H1 (cell line): ENCODE data around the gene SPATA32. TPM values are rescaled to one million over a fixed set of nuclear protein-coding genes. Genes with fewer than 3 reads are reported as not detected.

Experiments used
- CTCF ChIA-PET: fragments of 300-600 bp; sonication (Branson Sonifier 250); formaldehyde crosslinking; loops from one replicate; lab custom pipeline; 2021; ENCODE audit not compliant: partially characterized antibody; lab: Charles Lee
- POLR2A ChIA-PET: fragments of 300-600 bp; sonication (Branson Sonifier 250); formaldehyde crosslinking; loops from one replicate; lab custom pipeline; 2021; ENCODE audit warnings: inconsistent platforms; ENCODE audit not compliant: partially characterized antibody; lab: Charles Lee
- DNase-seq, 2 experiments: peaks; one replicate each; pipeline versions ENCODE4 v3.0.0 to v3.0.0-alpha.2; 2010 to 2022; ENCODE audit warnings: low spot score in 2 of 2, low read depth in 1 of 2, mixed read lengths in 1 of 2
- FAIRE-seq: peaks from 2 replicates; lab custom pipeline; 2011; peaks lifted over from hg19 to GRCh38; lab: Jason Lieb, UNC
- H2AFZ ChIP-seq: 2 replicates; pipeline ENCODE4 v1.8.1; 2012; ENCODE audit warnings: low read length, inconsistent platforms
- H2AK5ac ChIP-seq: 2 replicates; pipeline ENCODE4 v1.6.1; 2013; ENCODE audit warnings: low read depth, low read length
- H2BK120ac ChIP-seq: replicated peaks from 2 replicates; pipeline ENCODE3; 2013; ENCODE audit warnings: low read depth, low read length, inconsistent platforms
- H2BK12ac ChIP-seq: 2 replicates; pipeline ENCODE4 v1.6.1; 2013; ENCODE audit warnings: low read depth, low read length
- H2BK15ac ChIP-seq: 2 replicates; pipeline ENCODE4 v1.6.1; 2013; ENCODE audit warnings: low read length
- H2BK20ac ChIP-seq: 2 replicates; pipeline ENCODE4 v1.6.1; 2013; ENCODE audit warnings: low read length
- H2BK5ac ChIP-seq: 2 replicates; pipeline ENCODE4 v1.6.1; 2013; ENCODE audit warnings: low read depth, low read length
- H3K14ac ChIP-seq: 2 replicates; pipeline ENCODE4 v1.6.1; 2013; ENCODE audit warnings: inconsistent platforms; ENCODE audit not compliant: insufficient read length
- H3K18ac ChIP-seq: 2 replicates; pipeline ENCODE4 v1.6.1; 2013; ENCODE audit warnings: low read length; ENCODE audit errors: extremely low read depth
- H3K23ac ChIP-seq: 2 replicates; pipeline ENCODE4 v1.6.1; 2013; ENCODE audit warnings: inconsistent platforms; ENCODE audit not compliant: insufficient read length
- H3K23me2 ChIP-seq: 2 replicates; pipeline ENCODE4 v1.6.1; 2013; ENCODE audit warnings: low read depth, low read length
- H3K27ac ChIP-seq: 2 replicates; pipeline ENCODE4 v1.6.1; 2011; ENCODE audit warnings: low read depth, low read length, inconsistent platforms
- H3K27me3 ChIP-seq, 4 experiments: replicated peaks in 1 of 4; 1 replicate in 1 of 4; 2 replicates in 3 of 4; pipeline versions ENCODE4 v1.6.1 to v1.8.1; 2011 to 2013; ENCODE audit warnings: low read length in 3 of 4, mild to moderate bottlenecking in 3 of 4, inconsistent platforms in 2 of 4, mixed read lengths in 2 of 4, moderate library complexity in 1 of 4; ENCODE audit not compliant: control insufficient read depth in 3 of 4, insufficient read depth in 3 of 4; ENCODE audit errors: extremely low read depth in 1 of 4
- H3K36me3 ChIP-seq, 4 experiments: 2 replicates each; pipeline versions ENCODE4 v1.6.1 to v1.8.1; 2011 to 2013; ENCODE audit warnings: mild to moderate bottlenecking in 4 of 4, low read length in 3 of 4, moderate library complexity in 2 of 4, control low read depth in 1 of 4, inconsistent platforms in 1 of 4; ENCODE audit not compliant: insufficient read depth in 4 of 4, control insufficient read depth in 2 of 4
- H3K4ac ChIP-seq: replicated peaks from 2 replicates; pipeline ENCODE3; 2013; ENCODE audit warnings: low read length, low read depth, mixed read lengths, inconsistent platforms; ENCODE audit not compliant: insufficient read length
- H3K4me1 ChIP-seq, 4 experiments: replicated peaks in 1 of 4; 1 replicate in 1 of 4; 2 replicates in 3 of 4; pipeline versions ENCODE4 v1.6.1 to v1.8.1; 2011 to 2013; ENCODE audit warnings: low read length in 3 of 4, inconsistent platforms in 2 of 4, mixed read lengths in 1 of 4; ENCODE audit not compliant: insufficient read depth in 4 of 4, control insufficient read depth in 3 of 4
- H3K4me2 ChIP-seq, 2 experiments: 2 replicates each; pipeline versions ENCODE4 v1.6.1 to v1.8.1; 2011 to 2013; ENCODE audit warnings: low read depth in 2 of 2, low read length in 2 of 2, control low read depth in 1 of 2, inconsistent platforms in 1 of 2, mild to moderate bottlenecking in 1 of 2; ENCODE audit not compliant: insufficient read depth in 1 of 2
- H3K4me3 ChIP-seq, 4 experiments: fragments of 200-600, 300-600 bp in 1 of 4; sonication (generic), shearing (Covaris generic), sonication (Bioruptor Twin) in 1 of 4; 2 replicates each; pipeline versions ENCODE4 v1.5.1 to v1.8.1; 2011 to 2016; ENCODE audit warnings: low read length in 4 of 4, low read depth in 3 of 4, control low read depth in 2 of 4, inconsistent platforms in 2 of 4, mild to moderate bottlenecking in 2 of 4, mixed read lengths in 1 of 4, moderate library complexity in 1 of 4; ENCODE audit not compliant: insufficient read depth in 2 of 4; ENCODE audit errors: extremely low read depth in 1 of 4
- H3K56ac ChIP-seq: replicated peaks from 2 replicates; pipeline ENCODE3; 2013; ENCODE audit warnings: low read depth, mild to moderate bottlenecking, mixed read lengths, low read length, inconsistent platforms; ENCODE audit not compliant: insufficient read length
- H3K79me1 ChIP-seq: 2 replicates; pipeline ENCODE4 v1.6.1; 2013; ENCODE audit warnings: low read depth, low read length, control low read depth
- H3K79me2 ChIP-seq, 2 experiments: 2 replicates each; pipeline versions ENCODE4 v1.6.1 to v1.8.1; 2012 to 2013; ENCODE audit warnings: low read length in 2 of 2, mild to moderate bottlenecking in 2 of 2, inconsistent platforms in 1 of 2; ENCODE audit not compliant: insufficient read depth in 2 of 2, control insufficient read depth in 1 of 2
- H3K9ac ChIP-seq, 4 experiments: replicated peaks in 1 of 4; 1 replicate in 1 of 4; 2 replicates in 3 of 4; pipeline versions ENCODE4 v1.6.1 to v1.8.1; 2011 to 2013; ENCODE audit warnings: low read depth in 3 of 4, low read length in 3 of 4, control low read depth in 2 of 4, mild to moderate bottlenecking in 2 of 4, moderate library complexity in 2 of 4, inconsistent platforms in 1 of 4; ENCODE audit errors: extremely low read depth in 1 of 4
- H3K9me3 ChIP-seq, 2 experiments: 2 replicates each; pipeline versions ENCODE4 v1.6.1 to v1.8.1; 2012 to 2013; ENCODE audit warnings: mild to moderate bottlenecking in 2 of 2, moderate library complexity in 2 of 2, control low read depth in 1 of 2, inconsistent platforms in 1 of 2, low read depth in 1 of 2, low read length in 1 of 2, mixed read lengths in 1 of 2; ENCODE audit not compliant: insufficient read depth in 2 of 2
- H4K20me1 ChIP-seq, 2 experiments: replicated peaks in 1 of 2; 2 replicates each; pipeline versions ENCODE3 to v1.8.1; 2011 to 2013; ENCODE audit warnings: inconsistent platforms in 2 of 2, low read length in 2 of 2, mild to moderate bottlenecking in 1 of 2; ENCODE audit not compliant: insufficient read depth in 2 of 2, control insufficient read depth in 1 of 2
- H4K5ac ChIP-seq: 2 replicates; pipeline ENCODE4 v1.6.1; 2013; ENCODE audit warnings: low read length, low read depth, mixed read lengths, inconsistent platforms; ENCODE audit not compliant: insufficient read length
- H4K8ac ChIP-seq: 2 replicates; pipeline ENCODE4 v1.8.0; 2013; ENCODE audit warnings: mild to moderate bottlenecking, moderate library complexity, low read length, inconsistent platforms; ENCODE audit not compliant: insufficient read depth; ENCODE audit errors: extremely low read depth
- H4K91ac ChIP-seq: replicated peaks from 2 replicates; pipeline ENCODE3; 2013; ENCODE audit warnings: low read length, mixed read lengths, inconsistent platforms; ENCODE audit not compliant: insufficient read length
- CHD1 ChIP-seq: IDR thresholded peaks from 2 replicates; pipeline ENCODE4 v1.6.1; 2012; ENCODE audit warnings: low read depth, low read length, improper control_type of control experiment
- HDAC6 ChIP-seq: IDR thresholded peaks from one replicate; pipeline ENCODE4 v1.7.1; 2012; ENCODE audit warnings: low read depth, mild to moderate bottlenecking, inconsistent platforms, low read length, moderate library complexity
- SUZ12 ChIP-seq: fragments of 200-600 bp; sonication (generic); IDR thresholded peaks from 2 replicates; pipeline ENCODE4 v1.6.1; 2012; ENCODE audit warnings: mild to moderate bottlenecking, inconsistent platforms, low read length, moderate library complexity, mixed read lengths
- WGBS, 2 experiments: shearing (Covaris generic) in 1 of 2; methylation state at CpG; one replicate each; pipeline versions ENCODE4 v1.1.6 to v1.1.7; 2013 to 2015; ENCODE audit warnings: low lambda C conversion rate in 2 of 2, mixed read lengths in 2 of 2, inconsistent platforms in 1 of 2, low coverage in 1 of 2, missing lambda C conversion rate in 1 of 2; ENCODE audit not compliant: insufficient replicate concordance in 2 of 2, insufficient coverage in 1 of 2, insufficient read length in 1 of 2; ENCODE audit errors: extremely low coverage in 1 of 2, missing lambda C conversion rate in 1 of 2; 5-methylcytosine and 5-hydroxymethylcytosine counted together
- long read RNA-seq, 2 experiments: library from RNA in 1 of 2; library from capped mRNA in 1 of 2; stranded (forward); transcript quantifications; one replicate each; pipeline ENCODE4 v2.0.0, GENCODE V29; 2021; ENCODE audit warnings: inconsistent platforms in 1 of 2
- polyA minus RNA-seq, 3 experiments: library from RNA; depleted of rRNA, polyadenylated mRNA; stranded (reverse); fragments of >200 nt; gene quantifications; 1 replicate in 2 of 3; 2 replicates in 1 of 3; pipeline ENCODE4 v1.2.3, GENCODE V29; 2011
- polyA plus RNA-seq, 7 experiments: library from polyadenylated mRNA; depleted of rRNA in 3 of 7; stranded (reverse) in 5 of 7; unstranded in 2 of 7; fragments of >200 nt in 5 of 7; fragments of 200-250 nt in 2 of 7; gene quantifications; 1 replicate in 5 of 7; 2 replicates in 1 of 7; 4 replicates in 1 of 7; pipeline versions ENCODE4 v1.2.1 to v1.2.3, GENCODE V29; 2011 to 2013; ENCODE audit warnings: missing spikeins in 2 of 7, mixed read lengths in 2 of 7
- total RNA-seq: library from RNA; stranded (reverse); fragmentation: NEBNext Ultra II Directional; extraction: Animal tissue kit (Norgen Biotek cat#: 25700); gene quantifications from 2 replicates; pipeline ENCODE4 v1.2.1, GENCODE V29; 2021
- TF ChIP-seq, protein P1 (sequence below): IDR thresholded peaks from 2 replicates; pipeline ENCODE4 v1.6.1; 2011; ENCODE audit warnings: low read depth, mild to moderate bottlenecking, low read length; ENCODE audit not compliant: insufficient read depth

SPATA32 gene, protein sequence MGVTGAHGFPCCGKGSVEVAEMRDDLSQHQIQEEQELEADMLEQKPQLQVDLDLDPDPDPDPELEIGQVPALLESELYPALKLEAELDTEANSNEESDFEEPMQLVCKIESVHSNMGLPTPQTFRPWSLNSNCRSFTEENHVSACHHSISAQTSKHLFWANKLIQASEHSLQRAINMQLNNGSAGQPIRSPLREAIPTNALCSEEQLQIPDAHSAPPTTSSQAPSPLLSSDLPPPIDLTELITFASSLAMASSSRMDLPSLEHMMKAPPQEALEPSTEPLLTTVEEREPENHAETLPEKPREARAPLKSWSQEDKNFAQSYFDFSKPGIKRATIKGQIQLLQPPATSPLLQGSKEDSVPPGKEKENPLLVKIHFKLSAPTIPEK
- not detected in 2 replicates for total RNA-seq
- 0.11 and 0.24 TPM in 2 replicates for polyA plus RNA-seq (2011; rRNA removed)
- 0.19 TPM for polyA plus RNA-seq (2011; cell fraction: cytosol; rRNA removed)
- polyA plus RNA-seq (2011; cell fraction: nucleus; rRNA removed): 0.31 TPM
- 0.15 to 0.52 TPM (median 0.28 TPM) in 3 of 4 replicates, not detected in the other for polyA plus RNA-seq (2012, experiment 1 of 2)
- polyA plus RNA-seq (2012, experiment 2 of 2): 0.13 TPM
- not detected for polyA plus RNA-seq (2013, experiment 1 of 2)
- 0.06 TPM for polyA plus RNA-seq (2013, experiment 2 of 2)
- 0.27 and 0.38 TPM in 2 replicates for polyA minus RNA-seq (2011; rRNA and poly(A)+ RNA removed)
- not detected for polyA minus RNA-seq (2011; cell fraction: cytosol; rRNA and poly(A)+ RNA removed)
- polyA minus RNA-seq (2011; cell fraction: nucleus; rRNA and poly(A)+ RNA removed): not detected
- long read RNA-seq, experiment 1: 0 reads
- long read RNA-seq, experiment 2: 0 reads

DNA sequence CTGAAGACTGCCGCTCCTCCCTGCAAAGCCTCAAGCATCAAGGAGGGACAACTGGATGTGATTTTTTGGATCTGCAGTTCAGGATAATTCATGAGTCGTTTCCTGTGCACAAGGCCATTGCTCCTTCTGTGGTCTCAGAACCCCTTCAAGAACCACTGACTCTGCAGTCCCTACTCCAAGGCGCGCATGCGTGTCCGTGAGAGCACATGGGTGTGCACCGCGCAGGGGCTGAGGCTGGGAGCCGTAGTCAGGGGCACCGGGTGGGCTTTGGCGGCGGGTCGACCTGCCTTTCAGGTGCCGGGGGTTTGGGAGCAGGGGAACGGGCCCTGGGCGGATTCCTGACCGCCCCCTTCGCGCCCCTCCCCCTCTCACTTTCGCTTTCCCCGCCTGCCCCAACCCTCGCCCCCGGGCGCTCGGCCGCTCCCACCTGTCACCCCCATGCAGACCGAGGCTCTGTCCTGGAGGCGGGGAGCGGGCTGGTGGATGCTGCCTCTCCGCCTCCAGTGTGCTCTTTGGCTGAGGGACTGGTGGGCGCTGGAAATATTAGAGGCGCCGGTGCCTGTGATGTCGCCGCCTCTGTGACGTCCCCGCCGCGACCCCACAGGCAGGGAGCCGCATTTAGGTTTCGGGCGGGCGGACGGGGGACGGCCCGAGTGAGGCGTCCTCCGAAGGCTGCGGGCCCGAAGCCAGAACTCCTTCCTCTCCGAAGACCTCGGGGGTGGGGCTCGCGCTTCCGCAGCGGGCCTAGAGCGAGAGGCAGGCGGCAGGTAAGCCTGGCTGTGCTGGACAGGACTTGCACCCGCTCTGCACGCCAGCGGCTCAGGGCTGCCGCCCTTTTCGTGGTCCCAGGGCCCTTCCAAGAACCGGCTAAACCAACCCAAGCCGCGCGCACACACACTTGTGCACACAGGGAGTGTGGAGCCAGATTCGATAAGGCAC is at the start of gene SPATA32:
SPATA32 (minus strand) TSS at position 518 of the 939 bp plus-strand sequence; CDS start at position 440, 78 bp downstream.
- ChIA-PET POLR2A (interaction anchor here (0.7 to 1.5 kb wide), 4 partner anchors 13 to 133 kb away, joined by 3 to 5 read pairs (median 4); partner anchors contain the start of gene FMNL1), CTCF (interaction anchor here (0.9 to 29.1 kb wide), 7 partner anchors 10 to 128 kb away, joined by 3 to 579 read pairs (median 8); no protein-coding TSS in a partner anchor)
- H3K79me2 ChIP-seq: no peaks in the 10 kb centered on the region
- H2AK5ac ChIP-seq: no peak within 1 kb of the TSS
- H3K4ac ChIP-seq: no peak within 1 kb of the TSS
- peak within 1 kb of the TSS; percentile 45 to 89 (median 58) for H3K9ac ChIP-seq
- peak within 1 kb of the TSS; percentile 81; the same call in 1 of the 2 replicates for H2BK12ac ChIP-seq
- peak within 1 kb of the TSS; percentile 17 for H3K18ac ChIP-seq
- DNase-seq: peak in 1 of 2 experiments; percentile 83
- no peaks in the 10 kb centered on the region for H3K79me1 ChIP-seq
- H3K4me1 ChIP-seq: peaks cover 4 to 14% (median 8%) of the 10 kb centered on the region in 4 experiments
- H4K20me1 ChIP-seq: no peaks in the 10 kb centered on the region
- peak within 1 kb of the TSS; percentile 96 for H4K8ac ChIP-seq
- H4K5ac ChIP-seq: no peak within 1 kb of the TSS
- no peaks in the 10 kb centered on the region for H3K9me3 ChIP-seq
- no peak within 1 kb of the TSS for H4K91ac ChIP-seq
- H3K56ac ChIP-seq: no peak within 1 kb of the TSS
- H3K4me2 ChIP-seq: peak within 1 kb of the TSS; percentile 85 to 92
- no peak within 1 kb of the TSS for H2BK120ac ChIP-seq
- peaks cover 0 to 4% (median 1%) of the 10 kb centered on the region in 4 experiments; a peak in 2 of 8 replicates for H3K36me3 ChIP-seq
- H3K23me2 ChIP-seq: peaks cover 6% of the 10 kb centered on the region
- peak within 1 kb of the TSS; percentile 52 to 69 (median 60) for H3K4me3 ChIP-seq
- no peak within 1 kb of the TSS for H3K23ac ChIP-seq
- H2AFZ ChIP-seq: peak within 1 kb of the TSS; percentile 54; the same call in 1 of the 2 replicates
- 0 out of 2 replicates have a peak within 1 kb of the TSS, but pooled peaks have one; percentile 40 for H3K27ac ChIP-seq
- no peak within 1 kb of the TSS for H3K14ac ChIP-seq
- no peak within 1 kb of the TSS for H2BK15ac ChIP-seq
- peaks cover 0 to 5% (median 2%) of the 10 kb centered on the region in 4 experiments; a peak in 3 of 7 replicates for H3K27me3 ChIP-seq
- no peak for FAIRE-seq
- 9% methylated on average over 60 of the region's 68 CpGs; no CpG with 5 or more reads in 1 of the 2 experiments for WGBS, 2 experiments
- H2BK5ac ChIP-seq: peak within 1 kb of the TSS; percentile 90
- H2BK20ac ChIP-seq: no peak within 1 kb of the TSS
- TF ChIP-seq SUZ12 (no peak), CHD1 (no peak), HDAC6 (no peak)
- TF ChIP-seq, protein P1, sequence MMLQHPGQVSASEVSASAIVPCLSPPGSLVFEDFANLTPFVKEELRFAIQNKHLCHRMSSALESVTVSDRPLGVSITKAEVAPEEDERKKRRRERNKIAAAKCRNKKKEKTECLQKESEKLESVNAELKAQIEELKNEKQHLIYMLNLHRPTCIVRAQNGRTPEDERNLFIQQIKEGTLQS: peak; percentile 16; the same call in 1 of the 2 replicates
